ENCODE measurements around the gene CCDC14.
"Not testable (repeated sequence)": the region's sequence is repeated elsewhere in the genome, so short reads cannot be mapped to it uniquely, and the experiment has no call there.

CCDC14 gene

DNA sequence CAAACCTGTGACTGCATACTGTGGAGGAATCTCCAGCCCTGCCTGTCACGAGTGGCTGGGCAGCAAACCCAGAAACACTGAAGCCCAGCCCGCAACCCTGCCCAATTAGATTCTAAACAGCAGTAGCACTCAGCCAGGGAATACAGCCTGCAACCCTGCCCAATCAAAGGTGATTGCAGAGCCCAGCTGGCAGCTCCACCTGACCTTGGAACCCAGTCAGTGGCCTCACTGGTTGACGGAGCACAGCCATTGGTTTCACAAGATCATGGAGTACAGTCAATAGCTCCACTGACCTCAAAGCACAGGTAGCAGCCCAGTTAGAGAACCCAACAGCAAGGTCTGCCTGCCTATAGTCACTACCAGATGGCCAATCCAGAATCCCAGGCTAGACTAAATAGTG, 41.7 kb downstream of the CCDC14 start:
- DNase-seq (ENCODE audit: low read depth): no peak
- TF ChIP-seq, protein P1, sequence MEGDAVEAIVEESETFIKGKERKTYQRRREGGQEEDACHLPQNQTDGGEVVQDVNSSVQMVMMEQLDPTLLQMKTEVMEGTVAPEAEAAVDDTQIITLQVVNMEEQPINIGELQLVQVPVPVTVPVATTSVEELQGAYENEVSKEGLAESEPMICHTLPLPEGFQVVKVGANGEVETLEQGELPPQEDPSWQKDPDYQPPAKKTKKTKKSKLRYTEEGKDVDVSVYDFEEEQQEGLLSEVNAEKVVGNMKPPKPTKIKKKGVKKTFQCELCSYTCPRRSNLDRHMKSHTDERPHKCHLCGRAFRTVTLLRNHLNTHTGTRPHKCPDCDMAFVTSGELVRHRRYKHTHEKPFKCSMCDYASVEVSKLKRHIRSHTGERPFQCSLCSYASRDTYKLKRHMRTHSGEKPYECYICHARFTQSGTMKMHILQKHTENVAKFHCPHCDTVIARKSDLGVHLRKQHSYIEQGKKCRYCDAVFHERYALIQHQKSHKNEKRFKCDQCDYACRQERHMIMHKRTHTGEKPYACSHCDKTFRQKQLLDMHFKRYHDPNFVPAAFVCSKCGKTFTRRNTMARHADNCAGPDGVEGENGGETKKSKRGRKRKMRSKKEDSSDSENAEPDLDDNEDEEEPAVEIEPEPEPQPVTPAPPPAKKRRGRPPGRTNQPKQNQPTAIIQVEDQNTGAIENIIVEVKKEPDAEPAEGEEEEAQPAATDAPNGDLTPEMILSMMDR (IDR thresholded peaks at IDR 0.05; ENCODE audit: insufficient read depth, low read depth, low read length, missing control alignments): no peak
- H3K4me3 ChIP-seq (ENCODE audit: low read depth, low read length): no peak overlapping the region

DNA sequence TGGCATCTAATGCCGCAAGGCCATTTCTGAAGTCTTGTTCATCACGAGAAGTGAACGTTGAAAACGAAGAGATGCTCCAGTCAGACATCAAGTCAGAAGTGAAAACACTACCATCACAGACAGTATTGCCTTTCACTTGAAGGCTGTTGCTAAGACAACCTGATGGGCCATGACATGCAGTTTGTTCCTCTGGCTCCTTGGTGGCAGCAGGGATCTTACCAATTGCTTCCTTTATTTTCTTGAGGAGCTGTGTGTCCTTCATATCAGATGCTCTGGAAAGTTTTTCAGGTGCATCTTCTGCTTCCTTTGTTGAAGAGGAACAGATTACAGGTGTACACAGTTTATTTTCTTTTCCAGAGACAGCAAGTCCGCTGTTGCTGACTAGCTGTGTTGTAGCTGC, 46.2 kb downstream of the CCDC14 start:
- TF ChIP-seq, protein P1 (IDR thresholded peaks at IDR 0.05; ENCODE audit: insufficient read depth, low read depth, low read length, missing control alignments): no peak

DNA sequence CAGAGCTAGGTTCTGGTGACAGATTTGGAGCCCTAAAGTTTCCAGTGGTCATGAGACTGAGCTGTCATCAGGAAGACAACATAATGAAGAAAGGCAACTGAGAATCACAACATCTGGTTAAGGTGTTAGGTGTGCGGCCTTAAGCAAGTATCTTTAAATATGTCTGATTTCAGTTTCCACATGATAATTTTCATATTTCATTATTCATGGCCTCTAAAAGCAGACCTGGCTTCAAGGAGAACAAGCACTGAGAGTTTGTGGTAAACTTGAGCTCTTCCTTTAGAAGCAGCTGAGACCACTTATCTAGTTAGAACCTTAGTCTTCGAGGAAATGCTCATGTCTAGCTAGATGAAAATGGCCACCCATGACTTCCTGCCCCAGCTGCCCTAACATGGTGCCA, 51.2 kb downstream of the CCDC14 start:
- TF ChIP-seq, protein P1 (IDR thresholded peaks at IDR 0.05; ENCODE audit: insufficient read depth, low read depth, low read length, missing control alignments): no peak
- DNase-seq (ENCODE audit: low read depth): peak; percentile 55
- H3K4me3 ChIP-seq (ENCODE audit: low read depth, low read length): no peak overlapping the region

More for the DNA sequence above, 46.2 kb downstream of the CCDC14 start:
- no peak for DNase-seq (ENCODE audit: low read depth)
- no peak overlapping the region for H3K4me3 ChIP-seq (ENCODE audit: low read depth, low read length)

DNA sequence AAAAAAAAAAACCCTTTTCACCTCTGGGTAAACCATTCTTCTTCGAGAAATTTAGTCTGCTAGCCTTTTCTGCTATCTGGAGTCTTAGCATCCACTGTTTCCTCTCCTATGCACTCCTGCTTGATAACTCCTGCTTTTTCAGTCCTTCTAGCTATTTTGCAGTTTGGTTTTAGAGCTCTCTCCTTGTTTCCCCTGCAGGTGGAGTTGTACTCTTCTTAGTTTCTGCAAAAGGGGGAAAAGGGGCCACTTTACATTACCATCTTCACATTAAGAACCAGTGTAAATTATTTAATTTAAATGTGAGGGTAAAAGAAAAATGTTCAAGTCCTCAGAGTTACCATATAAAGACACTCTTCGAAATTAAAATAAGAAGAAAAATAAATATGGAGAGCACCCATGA, 53.3 kb downstream of the CCDC14 start:
- TF ChIP-seq, protein P1 (IDR thresholded peaks at IDR 0.05; ENCODE audit: insufficient read depth, low read depth, low read length, missing control alignments): no peak
- no peak overlapping the region for H3K4me3 ChIP-seq (ENCODE audit: low read depth, low read length)
- DNase-seq (ENCODE audit: low read depth): no peak

DNA sequence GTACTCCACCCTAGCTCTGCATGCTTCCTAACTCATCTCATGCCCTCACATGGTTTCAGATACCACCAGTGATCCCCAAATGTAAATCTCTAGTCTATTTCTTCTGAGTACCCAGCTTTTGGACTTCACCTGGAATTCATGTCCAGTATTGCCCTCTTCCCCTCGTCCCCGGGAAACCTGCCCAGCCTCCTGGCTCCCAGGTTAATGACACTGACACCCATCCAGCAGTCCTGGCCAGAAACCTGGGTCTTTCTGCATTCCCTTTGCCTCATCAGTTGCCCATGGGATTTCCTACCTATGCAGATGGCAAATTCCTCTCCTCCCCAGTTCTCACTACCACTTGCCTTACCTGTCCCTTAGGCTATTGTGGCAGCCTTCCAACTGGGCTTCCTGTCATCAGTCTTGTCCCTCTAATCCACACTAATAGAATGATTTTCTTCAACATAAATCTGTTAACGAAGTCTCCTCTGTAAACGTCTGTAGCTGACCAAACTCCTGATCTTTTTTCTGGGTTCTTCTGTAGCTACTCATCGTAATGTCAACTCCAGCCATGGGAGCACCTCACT, 61.6 kb downstream of the CCDC14 start:
- TF ChIP-seq, protein P1 (IDR thresholded peaks at IDR 0.05; ENCODE audit: insufficient read depth, low read depth, low read length, missing control alignments): no peak
- H3K4me3 ChIP-seq (ENCODE audit: low read depth, low read length): no peak overlapping the region
- DNase-seq (ENCODE audit: low read depth): no peak

DNA sequence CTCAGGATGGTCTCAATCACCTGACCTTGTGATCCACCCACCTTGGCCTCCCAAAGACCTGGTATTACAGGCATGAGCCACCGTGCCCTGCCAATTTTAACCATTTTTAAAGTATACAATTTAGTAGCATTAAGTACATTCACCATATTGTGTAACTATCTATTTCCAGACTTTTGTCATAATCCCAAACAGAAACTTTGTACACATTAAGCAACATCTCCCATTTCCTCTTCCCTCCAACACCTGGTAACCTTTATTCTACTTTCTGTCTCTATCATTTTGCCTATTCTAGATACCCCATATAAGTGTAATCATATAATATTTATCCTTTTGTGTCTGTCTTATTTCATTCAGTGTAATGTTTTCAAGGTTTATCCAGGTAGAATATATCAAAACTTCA, 68.0 kb downstream of the CCDC14 start:
- TF ChIP-seq, protein P1 (IDR thresholded peaks at IDR 0.05; ENCODE audit: insufficient read depth, low read depth, low read length, missing control alignments): no peak
- DNase-seq (ENCODE audit: low read depth): no peak
- no peak overlapping the region for H3K4me3 ChIP-seq (ENCODE audit: low read depth, low read length)

DNA sequence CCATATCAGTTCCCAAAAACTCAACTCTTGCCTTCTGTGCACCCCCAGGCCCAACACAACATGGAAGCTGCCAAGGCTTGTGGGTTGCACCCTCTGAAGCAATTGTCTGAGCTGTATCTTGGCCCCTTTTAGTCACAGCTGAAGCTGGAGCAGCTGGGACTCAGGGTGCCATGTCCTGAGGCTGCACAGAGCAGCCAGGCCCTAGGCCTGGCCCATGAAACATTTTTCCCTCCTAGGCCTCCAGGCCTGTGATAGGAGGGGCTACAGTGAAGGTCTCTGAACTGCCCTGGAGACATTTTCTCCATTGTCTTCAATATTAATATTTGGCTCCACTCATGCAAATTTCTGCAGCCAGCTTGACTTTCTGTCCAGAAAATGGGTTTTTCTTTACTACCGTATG, 68.8 kb downstream of the CCDC14 start:
- no peak for DNase-seq (ENCODE audit: low read depth)
- H3K4me3 ChIP-seq (ENCODE audit: low read depth, low read length): no peak overlapping the region

DNA sequence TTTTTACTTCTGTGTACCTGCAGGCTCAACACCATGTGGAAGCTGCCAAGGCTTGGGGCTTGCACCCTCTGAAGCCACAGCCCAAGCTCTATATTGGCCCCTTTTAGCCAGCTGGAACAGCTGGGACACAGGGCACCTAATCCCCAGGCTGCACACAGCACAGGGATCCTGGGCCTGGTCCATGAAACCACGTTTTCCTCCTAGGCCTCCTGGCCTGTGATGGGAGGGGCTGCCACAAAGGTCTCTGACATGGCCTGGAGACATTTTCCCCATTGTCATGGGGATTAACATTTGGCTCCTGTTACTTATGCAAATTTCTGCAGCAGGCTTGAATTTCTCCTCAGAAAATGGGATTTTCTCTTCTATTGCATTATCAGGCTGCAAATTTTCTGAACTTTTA, 70.0 kb downstream of the CCDC14 start:
- not testable (repeated sequence) for DNase-seq (ENCODE audit: low read depth); H3K4me3 ChIP-seq (ENCODE audit: low read depth, low read length)

More for the DNA sequence above, 68.8 kb downstream of the CCDC14 start:
- TF ChIP-seq, protein P1 (IDR thresholded peaks at IDR 0.05; ENCODE audit: insufficient read depth, low read depth, low read length, missing control alignments): no peak

DNA sequence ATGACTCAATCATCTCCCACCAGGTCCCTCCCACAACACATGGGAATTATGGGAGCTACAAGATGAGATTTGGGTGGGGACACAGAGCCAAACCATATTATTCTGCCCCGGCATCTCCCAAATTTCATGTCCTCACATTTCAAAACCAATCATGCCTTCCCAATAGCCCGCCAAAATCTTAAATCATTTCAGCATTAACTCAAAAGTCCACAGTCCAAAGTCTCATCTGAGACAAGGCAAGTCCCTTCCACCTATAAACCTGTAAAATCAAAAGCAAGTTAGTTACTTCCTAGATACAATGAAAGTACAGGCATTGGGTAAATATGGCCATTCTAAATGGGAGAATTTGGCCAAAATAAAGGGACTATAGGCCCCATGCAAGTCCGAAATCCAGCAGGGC, 70.9 kb downstream of the CCDC14 start:
- not testable (repeated sequence) for H3K4me3 ChIP-seq (ENCODE audit: low read depth, low read length); DNase-seq (ENCODE audit: low read depth)

Measured in GM12865 (cell line).